ENCODE results near the gene ANKS1B.
"Not testable (repeated sequence)": the region's sequence is repeated elsewhere in the genome, so short reads cannot be mapped to it uniquely, and the experiment has no call there.

Gene ANKS1B

DNA sequence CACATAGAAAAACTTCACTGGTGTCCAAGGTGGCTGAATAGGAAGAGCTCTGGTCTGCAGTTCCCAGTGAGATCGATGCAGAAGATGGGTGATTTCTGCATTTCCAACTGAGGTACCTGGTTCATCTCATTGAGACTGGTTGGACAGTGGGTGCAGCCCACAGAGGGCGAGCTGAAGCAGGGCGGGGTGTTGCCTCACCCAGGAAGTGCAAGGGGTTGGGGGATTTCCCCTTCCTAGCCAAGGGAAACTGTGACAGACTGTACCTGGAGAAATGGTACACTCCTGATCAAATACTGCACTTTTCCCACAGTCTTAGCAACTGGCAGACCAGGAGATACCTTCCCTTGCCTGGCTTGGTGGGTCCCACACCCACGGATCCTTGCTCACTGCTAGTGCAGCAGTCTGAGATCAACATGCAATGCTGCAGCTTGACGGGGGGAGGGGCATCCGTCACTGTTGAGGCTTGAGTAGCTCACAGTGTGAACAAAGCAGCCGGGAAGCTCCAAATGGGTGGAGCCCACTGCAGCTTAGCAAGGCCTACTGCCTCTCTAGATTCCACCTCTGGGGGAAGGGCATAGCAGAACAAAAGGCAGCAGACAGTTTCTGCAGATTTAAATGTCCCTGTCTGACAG, 746.7 kb downstream of the ANKS1B start:
- peaks cover 15% of the 10 kb centered on the region for H3K4me1 ChIP-seq (ENCODE audit: control insufficient read depth, insufficient read depth, low read length)
- peak overlapping the region; percentile 9; the same call in 1 of the 2 replicates for H3K27ac ChIP-seq (ENCODE audit: low read depth, low read length)
- not testable (repeated sequence) for H3K27me3 ChIP-seq (ENCODE audit: control insufficient read depth, insufficient read depth, low read length); H3K9me3 ChIP-seq (ENCODE audit: control insufficient read depth, insufficient read depth, low read depth, low read length); H3K36me3 ChIP-seq (ENCODE audit: control insufficient read depth, insufficient read depth, low read length)
- peak overlapping the region; percentile 31 for H3K4me3 ChIP-seq (ENCODE audit: low read depth, low read length)
- H3K9ac ChIP-seq (ENCODE audit: low read length): peak overlapping the region; percentile 21

DNA sequence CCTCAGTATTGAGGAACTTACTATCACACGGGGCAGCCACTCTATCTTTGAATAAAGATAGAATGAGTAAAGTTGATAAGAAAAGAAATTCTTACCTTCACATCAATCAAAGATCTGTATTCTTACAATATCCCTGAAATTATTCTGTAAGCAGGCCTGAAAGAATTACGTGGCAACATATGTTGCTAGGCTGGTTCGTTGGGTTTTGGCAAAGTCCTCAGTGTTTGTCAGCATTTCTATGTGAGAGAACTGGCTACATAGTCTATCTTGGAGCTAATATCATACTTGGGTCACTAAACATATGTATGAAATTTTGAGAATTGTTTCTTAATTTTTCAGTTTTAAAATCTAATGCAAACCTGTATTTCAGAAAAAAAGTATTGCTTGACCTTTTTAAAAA, 749.4 kb downstream of the ANKS1B start:
- Histone ChIP-seq H3K36me3 (ENCODE audit: control insufficient read depth, insufficient read depth, low read length) (no peaks in the 10 kb centered on the region), H3K27ac (ENCODE audit: low read depth, low read length) (no peak overlapping the region), H3K4me3 (ENCODE audit: low read depth, low read length) (no peak overlapping the region), H3K9ac (ENCODE audit: low read length) (no peak overlapping the region), H3K9me3 (ENCODE audit: control insufficient read depth, insufficient read depth, low read depth, low read length) (0 out of 2 replicates have a peak, but pooled peaks cover 3% of the 10 kb centered on the region), H3K4me1 (ENCODE audit: control insufficient read depth, insufficient read depth, low read length) (peaks cover 15% of the 10 kb centered on the region), H3K27me3 (ENCODE audit: control insufficient read depth, insufficient read depth, low read length) (no peaks in the 10 kb centered on the region)

DNA sequence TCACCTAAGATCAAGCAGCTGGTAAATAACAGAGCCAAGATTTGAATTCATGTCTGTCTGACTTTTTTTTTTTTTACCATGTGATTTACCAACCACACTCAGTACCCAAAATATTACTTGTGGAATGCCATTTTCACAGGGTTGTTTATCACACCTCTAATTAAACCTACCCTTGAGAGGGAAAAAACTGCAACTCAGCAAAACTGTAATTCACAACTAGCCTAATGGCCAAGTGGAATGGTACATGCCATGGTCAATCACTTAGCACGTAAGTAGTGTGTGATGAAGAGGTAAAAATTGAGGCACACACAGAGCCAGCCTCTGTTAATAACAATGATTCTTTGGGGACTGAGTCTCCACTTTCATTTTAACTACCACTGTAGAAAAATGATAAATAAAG, 750.0 kb downstream of the ANKS1B start:
- Histone ChIP-seq H3K27me3 (ENCODE audit: control insufficient read depth, insufficient read depth, low read length) (no peaks in the 10 kb centered on the region), H3K36me3 (ENCODE audit: control insufficient read depth, insufficient read depth, low read length) (no peaks in the 10 kb centered on the region), H3K4me3 (ENCODE audit: low read depth, low read length) (no peak overlapping the region), H3K9ac (ENCODE audit: low read length) (no peak overlapping the region), H3K4me1 (ENCODE audit: control insufficient read depth, insufficient read depth, low read length) (peaks cover 15% of the 10 kb centered on the region), H3K27ac (ENCODE audit: low read depth, low read length) (no peak overlapping the region), H3K9me3 (ENCODE audit: control insufficient read depth, insufficient read depth, low read depth, low read length) (0 out of 2 replicates have a peak, but pooled peaks cover 3% of the 10 kb centered on the region)

DNA sequence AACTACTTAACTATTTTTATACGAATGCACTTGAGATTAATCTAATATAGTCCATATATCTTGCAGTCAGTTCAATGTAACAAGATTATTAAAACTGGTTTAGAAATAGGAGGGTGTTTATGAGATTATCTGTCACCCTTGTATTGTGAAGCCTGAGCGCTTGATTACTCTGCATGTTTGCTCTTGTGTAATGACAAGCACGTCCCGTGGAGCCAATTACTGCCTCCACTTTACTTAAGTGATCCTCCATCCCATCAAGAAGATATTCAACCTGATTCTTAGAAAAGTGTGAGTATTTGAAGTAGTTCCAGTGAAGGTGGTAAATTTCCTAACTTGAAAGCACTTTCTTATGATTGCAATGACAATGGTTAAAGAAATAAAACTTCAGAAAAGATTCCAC, 752.4 kb downstream of the ANKS1B start:
- Histone ChIP-seq H3K4me1 (ENCODE audit: control insufficient read depth, insufficient read depth, low read length) (no peaks in the 10 kb centered on the region), H3K9me3 (ENCODE audit: control insufficient read depth, insufficient read depth, low read depth, low read length) (0 out of 2 replicates have a peak, but pooled peaks cover 3% of the 10 kb centered on the region), H3K4me3 (ENCODE audit: low read depth, low read length) (no peak overlapping the region), H3K36me3 (ENCODE audit: control insufficient read depth, insufficient read depth, low read length) (no peaks in the 10 kb centered on the region), H3K27ac (ENCODE audit: low read depth, low read length) (no peak overlapping the region), H3K27me3 (ENCODE audit: control insufficient read depth, insufficient read depth, low read length) (no peaks in the 10 kb centered on the region), H3K9ac (ENCODE audit: low read length) (no peak overlapping the region)

DNA sequence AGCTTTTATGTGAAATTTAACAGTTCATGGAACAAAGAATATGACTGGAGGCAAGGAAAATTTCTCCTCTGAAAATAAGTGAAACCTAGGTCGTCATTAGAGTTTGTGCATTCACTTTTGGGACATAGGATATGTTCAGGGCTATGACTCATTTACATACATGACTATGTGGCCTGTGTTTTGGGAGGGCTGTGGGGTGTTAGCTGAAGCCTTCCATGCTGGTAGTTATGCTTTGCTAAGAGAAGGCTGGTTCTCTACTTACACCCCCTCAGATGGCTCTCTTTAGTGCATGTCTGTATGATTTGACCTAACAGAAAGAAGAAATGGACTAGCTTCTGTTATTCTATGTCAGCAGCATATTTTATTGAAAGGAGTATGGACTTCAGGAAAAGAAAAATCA, 753.7 kb downstream of the ANKS1B start:
- H3K27me3 ChIP-seq (ENCODE audit: control insufficient read depth, insufficient read depth, low read length): no peaks in the 10 kb centered on the region
- H3K9ac ChIP-seq (ENCODE audit: low read length): no peak overlapping the region
- H3K36me3 ChIP-seq (ENCODE audit: control insufficient read depth, insufficient read depth, low read length): no peaks in the 10 kb centered on the region
- no peaks in the 10 kb centered on the region for H3K4me1 ChIP-seq (ENCODE audit: control insufficient read depth, insufficient read depth, low read length)
- no peak overlapping the region for H3K4me3 ChIP-seq (ENCODE audit: low read depth, low read length)
- no peaks in the 10 kb centered on the region for H3K9me3 ChIP-seq (ENCODE audit: control insufficient read depth, insufficient read depth, low read depth, low read length)
- no peak overlapping the region for H3K27ac ChIP-seq (ENCODE audit: low read depth, low read length)

DNA sequence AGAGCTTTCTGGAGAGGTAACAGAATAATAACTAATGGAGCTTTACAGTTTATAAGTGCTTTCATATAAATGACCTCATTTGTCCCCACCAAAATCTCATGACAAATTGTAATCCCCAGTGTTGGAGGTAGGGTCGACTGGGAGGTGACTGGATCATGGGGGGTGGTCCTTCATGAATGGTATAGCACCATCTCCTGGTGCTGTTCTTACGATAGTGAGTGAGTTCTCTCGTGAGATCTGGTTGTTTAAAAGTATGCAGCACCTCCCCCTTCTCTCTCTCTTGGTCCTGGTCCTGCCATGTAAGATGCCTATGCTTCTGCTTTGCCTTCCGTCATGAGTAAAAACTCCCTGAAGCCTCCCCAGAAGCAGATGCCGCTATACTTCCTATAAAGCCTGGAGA, 760.5 kb downstream of the ANKS1B start:
- no peak overlapping the region for H3K4me3 ChIP-seq (ENCODE audit: low read depth, low read length)
- H3K36me3 ChIP-seq (ENCODE audit: control insufficient read depth, insufficient read depth, low read length): no peaks in the 10 kb centered on the region
- peaks cover 8% of the 10 kb centered on the region for H3K9me3 ChIP-seq (ENCODE audit: control insufficient read depth, insufficient read depth, low read depth, low read length)
- H3K4me1 ChIP-seq (ENCODE audit: control insufficient read depth, insufficient read depth, low read length): no peaks in the 10 kb centered on the region
- no peak overlapping the region for H3K27ac ChIP-seq (ENCODE audit: low read depth, low read length)
- no peaks in the 10 kb centered on the region for H3K27me3 ChIP-seq (ENCODE audit: control insufficient read depth, insufficient read depth, low read length)
- H3K9ac ChIP-seq (ENCODE audit: low read length): no peak overlapping the region

DNA sequence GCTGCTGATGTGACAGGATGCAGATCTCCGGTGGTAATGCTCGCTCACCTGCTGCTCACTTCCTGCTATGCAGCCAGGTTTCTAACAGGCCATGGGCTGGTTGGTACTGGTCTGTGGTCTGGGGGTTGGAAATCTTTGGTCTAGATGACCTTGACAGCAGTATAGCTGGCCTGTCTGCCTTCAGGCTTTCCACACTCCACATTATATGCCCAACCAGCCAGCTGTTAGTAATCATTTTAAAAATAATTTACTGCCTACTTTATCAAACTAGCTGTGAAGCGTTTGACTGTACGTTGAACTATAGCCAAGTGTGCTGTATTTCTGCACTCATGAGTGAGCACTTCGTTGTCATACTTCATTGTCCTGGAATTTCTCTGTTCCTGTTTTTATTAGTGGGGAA, 761.2 kb downstream of the ANKS1B start:
- H3K27me3 ChIP-seq (ENCODE audit: control insufficient read depth, insufficient read depth, low read length): no peaks in the 10 kb centered on the region
- peaks cover 8% of the 10 kb centered on the region for H3K9me3 ChIP-seq (ENCODE audit: control insufficient read depth, insufficient read depth, low read depth, low read length)
- no peaks in the 10 kb centered on the region for H3K36me3 ChIP-seq (ENCODE audit: control insufficient read depth, insufficient read depth, low read length)
- no peak overlapping the region for H3K27ac ChIP-seq (ENCODE audit: low read depth, low read length)
- H3K4me3 ChIP-seq (ENCODE audit: low read depth, low read length): no peak overlapping the region
- H3K9ac ChIP-seq (ENCODE audit: low read length): no peak overlapping the region
- no peaks in the 10 kb centered on the region for H3K4me1 ChIP-seq (ENCODE audit: control insufficient read depth, insufficient read depth, low read length)

DNA sequence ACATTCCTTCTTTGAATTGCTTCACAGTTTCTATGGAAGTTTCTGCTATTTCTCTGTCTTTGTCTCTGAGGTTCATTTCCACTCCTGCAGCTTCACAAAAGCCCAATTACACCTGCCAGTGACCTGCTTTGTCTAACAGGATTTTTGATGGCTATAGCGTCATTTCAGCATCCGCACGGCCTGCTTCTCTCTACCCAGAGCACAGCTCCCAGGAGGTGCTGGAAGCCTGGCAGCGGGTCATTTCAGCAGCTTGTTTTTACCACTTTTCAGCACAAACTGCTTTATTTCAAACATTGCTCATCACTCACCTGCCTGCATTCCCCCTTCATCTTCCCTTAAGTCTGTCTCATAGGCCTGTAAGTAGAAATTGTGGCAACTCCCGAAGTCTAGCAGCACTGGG, 771.7 kb downstream of the ANKS1B start:
- Histone ChIP-seq H3K9ac (ENCODE audit: low read length) (no peak overlapping the region), H3K4me3 (ENCODE audit: low read depth, low read length) (no peak overlapping the region), H3K27ac (ENCODE audit: low read depth, low read length) (no peak overlapping the region), H3K9me3 (ENCODE audit: control insufficient read depth, insufficient read depth, low read depth, low read length) (peaks cover 47% of the 10 kb centered on the region), H3K27me3 (ENCODE audit: control insufficient read depth, insufficient read depth, low read length) (no peaks in the 10 kb centered on the region), H3K4me1 (ENCODE audit: control insufficient read depth, insufficient read depth, low read length) (no peaks in the 10 kb centered on the region), H3K36me3 (ENCODE audit: control insufficient read depth, insufficient read depth, low read length) (no peaks in the 10 kb centered on the region)

DNA sequence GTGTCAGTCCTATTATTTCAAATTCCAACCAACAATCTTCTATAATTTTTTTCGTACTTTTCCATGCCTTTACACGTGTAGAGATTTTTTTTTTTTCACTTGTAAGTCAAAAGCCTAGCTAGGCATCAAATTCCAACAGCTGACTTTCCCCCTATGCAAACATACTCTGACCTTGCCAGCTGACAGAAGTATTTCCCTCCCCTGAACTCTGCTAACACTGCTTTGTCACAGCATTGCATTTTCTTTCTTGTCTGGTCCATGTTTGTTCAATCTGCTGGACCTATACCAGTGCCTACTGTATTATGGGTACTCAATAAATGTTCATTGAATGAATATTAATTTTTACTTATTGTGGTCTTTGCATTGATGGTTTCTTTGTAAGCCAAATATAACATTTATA, 772.5 kb downstream of the ANKS1B start:
- Histone ChIP-seq H3K9me3 (ENCODE audit: control insufficient read depth, insufficient read depth, low read depth, low read length) (peaks cover 46% of the 10 kb centered on the region), H3K27me3 (ENCODE audit: control insufficient read depth, insufficient read depth, low read length) (no peaks in the 10 kb centered on the region), H3K9ac (ENCODE audit: low read length) (no peak overlapping the region), H3K4me1 (ENCODE audit: control insufficient read depth, insufficient read depth, low read length) (no peaks in the 10 kb centered on the region), H3K27ac (ENCODE audit: low read depth, low read length) (no peak overlapping the region), H3K4me3 (ENCODE audit: low read depth, low read length) (no peak overlapping the region), H3K36me3 (ENCODE audit: control insufficient read depth, insufficient read depth, low read length) (no peaks in the 10 kb centered on the region)

DNA sequence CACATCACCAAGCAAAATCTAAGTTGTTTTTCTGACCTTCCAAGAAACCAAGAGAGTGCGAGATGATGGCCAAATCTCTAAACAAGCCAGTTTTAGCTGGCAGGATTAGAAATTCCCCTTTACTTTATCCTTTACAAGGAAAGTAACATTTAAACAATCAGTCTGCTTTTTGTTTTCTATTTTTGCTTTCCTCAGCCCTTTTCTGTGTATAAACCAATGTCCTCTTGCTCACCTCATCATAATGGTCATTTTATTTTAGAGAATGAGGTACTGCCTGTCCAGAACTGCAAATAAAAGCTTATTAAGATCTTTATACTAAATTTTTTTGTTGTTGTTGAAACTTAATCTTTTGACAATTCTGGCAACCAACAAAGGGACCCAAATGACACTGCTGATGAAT, 779.6 kb downstream of the ANKS1B start:
- Histone ChIP-seq H3K36me3 (ENCODE audit: control insufficient read depth, insufficient read depth, low read length) (no peaks in the 10 kb centered on the region), H3K4me1 (ENCODE audit: control insufficient read depth, insufficient read depth, low read length) (no peaks in the 10 kb centered on the region), H3K4me3 (ENCODE audit: low read depth, low read length) (no peak overlapping the region), H3K27me3 (ENCODE audit: control insufficient read depth, insufficient read depth, low read length) (no peaks in the 10 kb centered on the region), H3K9me3 (ENCODE audit: control insufficient read depth, insufficient read depth, low read depth, low read length) (peaks cover 8% of the 10 kb centered on the region), H3K27ac (ENCODE audit: low read depth, low read length) (no peak overlapping the region), H3K9ac (ENCODE audit: low read length) (no peak overlapping the region)

DNA sequence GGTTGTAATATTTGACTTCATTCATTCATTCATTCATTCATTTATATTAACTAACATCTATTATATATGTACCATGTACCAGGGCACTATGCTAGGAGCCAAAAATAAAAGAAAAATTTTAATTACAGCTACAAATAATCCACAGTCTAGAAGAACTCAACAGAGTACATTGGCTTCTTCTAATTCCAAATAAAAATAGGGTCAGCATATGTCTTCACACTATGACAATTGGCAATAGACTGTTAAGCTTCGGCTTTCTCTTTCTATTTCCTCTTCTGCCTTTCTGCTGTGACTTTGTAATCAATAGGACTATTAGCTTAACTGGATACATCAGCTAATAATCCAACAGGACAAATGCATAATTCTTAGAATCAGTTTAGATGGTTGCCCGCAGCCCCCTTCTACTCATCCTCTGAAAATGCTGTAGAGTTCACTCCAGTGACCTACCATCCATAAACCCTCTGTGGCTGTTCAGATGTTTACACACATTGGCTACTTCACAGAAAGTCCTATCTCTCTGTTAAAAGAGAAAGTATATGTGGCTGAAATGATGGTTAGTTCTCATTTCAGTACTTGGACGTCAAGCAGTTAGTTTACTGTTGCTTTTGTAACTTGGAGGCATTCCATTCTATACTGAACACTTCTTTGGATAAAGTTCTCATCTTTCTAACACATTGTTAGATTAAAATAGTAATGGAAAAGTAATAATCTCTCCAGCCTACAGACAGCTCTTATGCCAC, 782.7 kb downstream of the ANKS1B start:
- no peak overlapping the region for H3K27ac ChIP-seq (ENCODE audit: low read depth, low read length)
- H3K4me3 ChIP-seq (ENCODE audit: low read depth, low read length): no peak overlapping the region
- no peaks in the 10 kb centered on the region for H3K4me1 ChIP-seq (ENCODE audit: control insufficient read depth, insufficient read depth, low read length)
- H3K9me3 ChIP-seq (ENCODE audit: control insufficient read depth, insufficient read depth, low read depth, low read length): 0 out of 2 replicates have a peak, but pooled peaks cover 2% of the 10 kb centered on the region
- H3K36me3 ChIP-seq (ENCODE audit: control insufficient read depth, insufficient read depth, low read length): no peaks in the 10 kb centered on the region
- no peaks in the 10 kb centered on the region for H3K27me3 ChIP-seq (ENCODE audit: control insufficient read depth, insufficient read depth, low read length)
- no peak overlapping the region for H3K9ac ChIP-seq (ENCODE audit: low read length)
